KMS-11 (cell line): ENCODE measurements around the gene GCM1.

Experiments used
- H2AFZ ChIP-seq: fragments of 200-600 bp; sonication (generic); 2 replicates; pipeline ENCODE4 v1.6.1; 2016; ENCODE audit warnings: antibody characterized with exemption, mixed run types, low read depth
- H3K27ac ChIP-seq: fragments of 200-600 bp; sonication (generic); 2 replicates; pipeline ENCODE4 v1.6.1; 2016; ENCODE audit warnings: mild to moderate bottlenecking, mixed run types
- H3K27me3 ChIP-seq: fragments of 200-600 bp; sonication (generic); 2 replicates; pipeline ENCODE4 v1.6.1; 2017; ENCODE audit warnings: mild to moderate bottlenecking, low read depth, mixed run types, moderate library complexity; ENCODE audit not compliant: insufficient read depth
- H3K36me3 ChIP-seq: fragments of 200-600 bp; sonication (generic); 2 replicates; pipeline ENCODE4 v1.6.1; 2017; ENCODE audit warnings: mild to moderate bottlenecking, mixed run types; ENCODE audit not compliant: insufficient read depth
- H3K4me1 ChIP-seq: fragments of 200-600 bp; sonication (generic); 2 replicates; pipeline ENCODE4 v1.6.1; 2016; ENCODE audit warnings: mild to moderate bottlenecking, low read depth, mixed run types; ENCODE audit not compliant: poor library complexity, severe bottlenecking
- H3K4me2 ChIP-seq: fragments of 200-600 bp; sonication (generic); 2 replicates; pipeline ENCODE4 v1.7.0; 2016; ENCODE audit warnings: mild to moderate bottlenecking, mixed run types
- H3K4me3 ChIP-seq: fragments of 200-600 bp; sonication (generic); IDR thresholded peaks from 2 replicates; pipeline ENCODE4 v1.6.1; 2017; ENCODE audit warnings: low read depth, low read length, mixed read lengths; ENCODE audit not compliant: insufficient read depth
- H3K79me2 ChIP-seq: fragments of 200-600 bp; sonication (generic); 2 replicates; pipeline ENCODE4 v1.6.1; 2016; ENCODE audit warnings: low read depth, mixed run types; ENCODE audit not compliant: insufficient read depth
- H3K9ac ChIP-seq: fragments of 200-600 bp; sonication (generic); 2 replicates; pipeline ENCODE4 v1.6.1; 2016; ENCODE audit warnings: mild to moderate bottlenecking, mixed run types
- H4K20me1 ChIP-seq: fragments of 200-600 bp; sonication (generic); 2 replicates; pipeline ENCODE4 v1.6.1; 2016; ENCODE audit warnings: mild to moderate bottlenecking, mixed run types; ENCODE audit not compliant: insufficient read depth
- CTCF ChIP-seq: fragments of 200-600 bp; sonication (generic); conservative IDR thresholded peaks from 2 replicates; pipeline ENCODE4 v1.6.1; 2017; ENCODE audit warnings: low read depth, mild to moderate bottlenecking, antibody characterized with exemption, low read length, moderate library complexity, mixed read lengths

Gene GCM1

GRCh38 chr6:53090576-53090975, 58.1 kb downstream of the GCM1 start:
- Histone ChIP-seq H3K4me2 (no peak overlapping the region), H3K4me1 (peaks cover 18% of the 10 kb centered on the region), H3K79me2 (no peaks in the 10 kb centered on the region), H4K20me1 (no peaks in the 10 kb centered on the region), H3K4me3 (no peak overlapping the region), H3K27ac (no peak overlapping the region), H3K27me3 (no peaks in the 10 kb centered on the region), H3K9ac (no peak overlapping the region), H3K36me3 (peaks cover 21% of the 10 kb centered on the region), H2AFZ (no peak overlapping the region)
- no peak for TF ChIP-seq CTCF

- no peak overlapping the region for H3K27ac ChIP-seq
- no peak overlapping the region for H3K9ac ChIP-seq
- no peaks in the 10 kb centered on the region for H3K79me2 ChIP-seq
- H4K20me1 ChIP-seq: no peaks in the 10 kb centered on the region
- no peak overlapping the region for H3K4me2 ChIP-seq
- no peak for TF ChIP-seq CTCF
- H3K36me3 ChIP-seq: peaks cover 15% of the 10 kb centered on the region; the same call in 1 of the 2 replicates
- H3K27me3 ChIP-seq: no peaks in the 10 kb centered on the region
- H3K4me3 ChIP-seq: no peak overlapping the region
- H2AFZ ChIP-seq: no peak overlapping the region
- peaks cover 18% of the 10 kb centered on the region for H3K4me1 ChIP-seq
Observed at GRCh38 chr6:53089948-53090347, 58.7 kb downstream of the GCM1 start.

GRCh38 chr6:53086302-53086701, 62.3 kb downstream of the GCM1 start:
- no peak overlapping the region for H2AFZ ChIP-seq
- H3K4me2 ChIP-seq: no peak overlapping the region
- no peak for TF ChIP-seq CTCF
- H3K4me1 ChIP-seq: no peaks in the 10 kb centered on the region
- no peak overlapping the region for H3K27ac ChIP-seq
- no peaks in the 10 kb centered on the region for H4K20me1 ChIP-seq
- no peaks in the 10 kb centered on the region for H3K79me2 ChIP-seq
- H3K4me3 ChIP-seq: no peak overlapping the region
- no peak overlapping the region for H3K9ac ChIP-seq
- H3K36me3 ChIP-seq: no peaks in the 10 kb centered on the region
- no peaks in the 10 kb centered on the region for H3K27me3 ChIP-seq

- no peak overlapping the region for H3K4me3 ChIP-seq
- H3K4me2 ChIP-seq: no peak overlapping the region
- H3K36me3 ChIP-seq: peaks cover 5% of the 10 kb centered on the region
- H4K20me1 ChIP-seq: no peaks in the 10 kb centered on the region
- no peak overlapping the region for H2AFZ ChIP-seq
- no peak for TF ChIP-seq CTCF
- H3K27ac ChIP-seq: no peak overlapping the region
- no peaks in the 10 kb centered on the region for H3K27me3 ChIP-seq
- H3K9ac ChIP-seq: no peak overlapping the region
- no peaks in the 10 kb centered on the region for H3K4me1 ChIP-seq
- H3K79me2 ChIP-seq: no peaks in the 10 kb centered on the region
Observed at GRCh38 chr6:53080813-53081212, 67.8 kb downstream of the GCM1 start.
